Measurements from ENCODE around the gene TJP1. TPM values are rescaled to one million over a fixed set of nuclear protein-coding genes. Genes with fewer than 3 reads are reported as not detected.

Gene TJP1
- total and polyA plus RNA-seq, 2 experiments from 2014 or later: 34.4 to 88.7 TPM

GRCh38 chr15:29859973-29860715 is 37.9 kb upstream of the TJP1 start:
- 96% methylated on average over 4 of the region's 4 CpGs for WGBS (ENCODE audit: low lambda C conversion rate, missing lambda C conversion rate)
- H3K27me3 ChIP-seq: no peaks in the 10 kb centered on the region
- no peaks in the 10 kb centered on the region for H3K79me2 ChIP-seq
- H3K27ac ChIP-seq: no peak overlapping the region
- no peak for DNase-seq (ENCODE audit: low spot score)
- H3K36me3 ChIP-seq (replicated peaks; ENCODE audit: insufficient read depth, low read depth): no peaks in the 10 kb centered on the region
- no peak for TF ChIP-seq CTCF (IDR thresholded peaks at IDR 0.05; ENCODE audit: poor library complexity)
- TF ChIP-seq EZH2 (IDR thresholded peaks at IDR 0.05; ENCODE audit: borderline replicate concordance): no peak
- no peak for TF ChIP-seq EZH2phosphoT487 (IDR thresholded peaks at IDR 0.05; ENCODE audit: low read depth, severe bottlenecking, unreplicated experiment)
- no peak overlapping the region for H3K4me2 ChIP-seq
- H2AFZ ChIP-seq: no peak overlapping the region
- peaks cover 10% of the 10 kb centered on the region for H3K4me1 ChIP-seq (ENCODE audit: insufficient read depth)
- H3K9me2 ChIP-seq (replicated peaks; ENCODE audit: insufficient read depth): no peaks in the 10 kb centered on the region
- no peaks in the 10 kb centered on the region for H4K20me1 ChIP-seq (ENCODE audit: insufficient read depth, poor library complexity, severe bottlenecking)
- H3K9me3 ChIP-seq (ENCODE audit: low read depth): no peaks in the 10 kb centered on the region
- H3K4me3 ChIP-seq: no peak overlapping the region

- H3K27me3 ChIP-seq: no peaks in the 10 kb centered on the region
- TF ChIP-seq CTCF (IDR thresholded peaks at IDR 0.05; ENCODE audit: poor library complexity) (no peak), EZH2 (IDR thresholded peaks at IDR 0.05; ENCODE audit: borderline replicate concordance) (no peak), EZH2phosphoT487 (IDR thresholded peaks at IDR 0.05; ENCODE audit: low read depth, severe bottlenecking, unreplicated experiment) (no peak)
- no peaks in the 10 kb centered on the region for H3K9me3 ChIP-seq (ENCODE audit: low read depth)
- H3K27ac ChIP-seq: no peak overlapping the region
- no peaks in the 10 kb centered on the region for H3K9me2 ChIP-seq (replicated peaks; ENCODE audit: insufficient read depth)
- H4K20me1 ChIP-seq (ENCODE audit: insufficient read depth, poor library complexity, severe bottlenecking): no peaks in the 10 kb centered on the region
- 91% methylated on average over 4 of the region's 4 CpGs for WGBS (ENCODE audit: low lambda C conversion rate, missing lambda C conversion rate)
- no peak overlapping the region for H2AFZ ChIP-seq
- no peak overlapping the region for H3K4me2 ChIP-seq
- no peak for DNase-seq (ENCODE audit: low spot score)
- H3K4me1 ChIP-seq (ENCODE audit: insufficient read depth): peaks cover 1% of the 10 kb centered on the region
- H3K4me3 ChIP-seq: no peak overlapping the region
- H3K36me3 ChIP-seq (replicated peaks; ENCODE audit: insufficient read depth, low read depth): no peaks in the 10 kb centered on the region
- H3K79me2 ChIP-seq: no peaks in the 10 kb centered on the region
Measured at GRCh38 chr15:29859293-29859692, 37.0 kb upstream of the TJP1 start.

GRCh38 chr15:29857221-29857789 is 35.0 kb upstream of the TJP1 start:
- no peaks in the 10 kb centered on the region for H3K79me2 ChIP-seq
- no peak overlapping the region for H3K27ac ChIP-seq
- WGBS (ENCODE audit: low lambda C conversion rate, missing lambda C conversion rate): 70% methylated on average over 5 of the region's 5 CpGs
- H3K9me3 ChIP-seq (ENCODE audit: low read depth): no peaks in the 10 kb centered on the region
- H3K27me3 ChIP-seq: no peaks in the 10 kb centered on the region
- no peaks in the 10 kb centered on the region for H4K20me1 ChIP-seq (ENCODE audit: insufficient read depth, poor library complexity, severe bottlenecking)
- H3K4me3 ChIP-seq: no peak overlapping the region
- H3K4me1 ChIP-seq (ENCODE audit: insufficient read depth): no peaks in the 10 kb centered on the region
- no peak overlapping the region for H3K4me2 ChIP-seq
- TF ChIP-seq CTCF (IDR thresholded peaks at IDR 0.05; ENCODE audit: poor library complexity): no peak
- TF ChIP-seq EZH2phosphoT487 (IDR thresholded peaks at IDR 0.05; ENCODE audit: low read depth, severe bottlenecking, unreplicated experiment): no peak
- no peak for TF ChIP-seq EZH2 (IDR thresholded peaks at IDR 0.05; ENCODE audit: borderline replicate concordance)
- H2AFZ ChIP-seq: no peak overlapping the region
- no peak for DNase-seq (ENCODE audit: low spot score)
- no peaks in the 10 kb centered on the region for H3K9me2 ChIP-seq (replicated peaks; ENCODE audit: insufficient read depth)
- no peaks in the 10 kb centered on the region for H3K36me3 ChIP-seq (replicated peaks; ENCODE audit: insufficient read depth, low read depth)
